Calu3 (cell line): ENCODE data around the gene LIN28A. TPM values are rescaled to one million over a fixed set of nuclear protein-coding genes. Genes with fewer than 3 reads are reported as not detected.

ENCODE experiments used
- BruUV-seq: library from RNA; stranded (reverse); fragments of 400-500 nt; replicated peaks from 2 replicates; lab custom pipeline; 2021; lab: Mats Ljungman, UMichigan
- CTCF ChIA-PET: fragments of 300-600 bp; sonication (Branson Sonifier 250); formaldehyde crosslinking; loops from one replicate; lab custom pipeline; 2022; ENCODE audit warnings: antibody characterized with exemption; lab: Charles Lee
- DNase-seq: peaks from one replicate; pipeline ENCODE4 v3.0.0; 2022
- H3K27ac Mint-ChIP-seq: one replicate; pipeline ENCODE4 v1.8.0; 2022; ENCODE audit warnings: mixed read lengths; ENCODE audit not compliant: unreplicated experiment
- H3K27me3 Mint-ChIP-seq: one replicate; pipeline ENCODE4 v1.8.0; 2022; ENCODE audit warnings: mixed read lengths; ENCODE audit not compliant: unreplicated experiment
- H3K36me3 Mint-ChIP-seq: one replicate; pipeline ENCODE4 v1.8.0; 2022; ENCODE audit warnings: mild to moderate bottlenecking, moderate library complexity, mixed read lengths; ENCODE audit not compliant: insufficient read depth, unreplicated experiment
- H3K4me1 Mint-ChIP-seq: one replicate; pipeline ENCODE4 v1.8.0; 2022; ENCODE audit warnings: mild to moderate bottlenecking, low read depth, mixed read lengths; ENCODE audit not compliant: unreplicated experiment
- H3K4me3 Mint-ChIP-seq: one replicate; pipeline ENCODE4 v1.8.0; 2022; ENCODE audit warnings: mild to moderate bottlenecking, low read depth, moderate library complexity, mixed read lengths; ENCODE audit not compliant: unreplicated experiment
- H3K9me3 Mint-ChIP-seq: one replicate; pipeline ENCODE4 v1.8.0; 2022; ENCODE audit warnings: low read depth, mixed read lengths; ENCODE audit not compliant: unreplicated experiment
- CTCF ChIP-seq: fragments of 200-600 bp; IDR thresholded peaks from one replicate; pipeline ENCODE4 v1.8.0; 2022; ENCODE audit warnings: antibody characterized with exemption; ENCODE audit not compliant: unreplicated experiment
- intact Hi-C: fragments of 100-400 bp; cut with micrococcal nuclease; formaldehyde crosslinking; loops from one replicate; pipeline ENCODE4 v1.10.0; 2022; ENCODE audit not compliant: unreplicated experiment
- total RNA-seq: library from RNA; stranded (reverse); gene quantifications from 2 replicates; pipeline ENCODE4 v1.2.3, GENCODE V29; 2022

The LIN28A gene
- total RNA-seq, 1 experiment from 2014 or later, result not detected

- H3K36me3 Mint-ChIP-seq, result peaks cover 22% of the 10 kb centered on the region
- peaks cover 1% of the 10 kb centered on the region for H3K4me1 Mint-ChIP-seq
- no peaks in the 10 kb centered on the region for H3K27me3 Mint-ChIP-seq
- TF ChIP-seq CTCF, result no peak
- CTCF ChIA-PET, result no interaction called here
- no peaks in the 10 kb centered on the region for H3K9me3 Mint-ChIP-seq
- DNase-seq, result no peak
- intact Hi-C loops, result no loop called here
- H3K4me3 Mint-ChIP-seq, result no peak overlapping the region
- no peak overlapping the region for H3K27ac Mint-ChIP-seq
- BruUV-seq, result no TSS peak
Observed at GRCh38 chr1:26477446-26478152, 67.0 kb downstream of the LIN28A start.

- peaks cover 7% of the 10 kb centered on the region for H3K4me1 Mint-ChIP-seq
- intact Hi-C loops, result no loop called here
- no peaks in the 10 kb centered on the region for H3K9me3 Mint-ChIP-seq
- H3K27ac Mint-ChIP-seq, result no peak overlapping the region
- no peak for DNase-seq
- H3K36me3 Mint-ChIP-seq, result peaks cover 16% of the 10 kb centered on the region
- BruUV-seq, result no TSS peak
- no peaks in the 10 kb centered on the region for H3K27me3 Mint-ChIP-seq
- CTCF ChIA-PET, result no interaction called here
- TF ChIP-seq CTCF, result no peak
- no peak overlapping the region for H3K4me3 Mint-ChIP-seq
Observed at GRCh38 chr1:26478159-26478558, 67.5 kb downstream of the LIN28A start.

DNA sequence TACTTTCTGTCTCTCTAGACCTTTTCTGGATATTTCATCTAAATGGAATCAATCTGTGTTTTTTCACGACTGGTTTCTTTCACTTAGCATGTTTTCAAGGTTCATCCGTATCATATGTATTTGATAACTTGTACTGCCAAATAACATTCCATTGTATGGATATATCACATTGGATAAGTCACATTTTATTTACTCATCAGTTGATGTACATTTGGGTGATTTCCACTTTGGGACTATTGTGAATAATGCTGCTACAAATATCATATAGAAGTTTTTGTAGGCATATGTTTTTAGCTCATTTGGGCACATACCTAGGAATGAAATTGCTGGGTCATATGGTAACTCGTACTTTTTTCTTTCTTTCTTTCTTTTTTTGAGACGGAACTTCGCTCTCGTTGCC, 68.4 kb downstream of the LIN28A start:
- no peaks in the 10 kb centered on the region for H3K27me3 Mint-ChIP-seq
- intact Hi-C loops, result no loop called here
- CTCF ChIA-PET, result no interaction called here
- H3K36me3 Mint-ChIP-seq, result peaks cover 9% of the 10 kb centered on the region
- DNase-seq, result no peak
- peaks cover 10% of the 10 kb centered on the region for H3K4me1 Mint-ChIP-seq
- peak overlapping the region; percentile 52 for H3K27ac Mint-ChIP-seq
- no TSS peak for BruUV-seq
- no peaks in the 10 kb centered on the region for H3K9me3 Mint-ChIP-seq
- no peak for TF ChIP-seq CTCF
- H3K4me3 Mint-ChIP-seq, result no peak overlapping the region

Other genes with a start within 250 kb of the LIN28A start
- gene C1orf232, start 241.9 kb upstream of the LIN28A start, total RNA-seq, result not detected in 2 replicates
- gene ZNF593, start 240.9 kb upstream of the LIN28A start, total RNA-seq, result 22.2 and 23.1 TPM in 2 replicates
- gene ZNF593OS, start 239.0 kb upstream of the LIN28A start, total RNA-seq, result not detected in 2 replicates
- 28.1 and 30.6 TPM in 2 replicates for gene CNKSR1, start 233.3 kb upstream of the LIN28A start, total RNA-seq
- gene CATSPER4, start 220.2 kb upstream of the LIN28A start, total RNA-seq, result not detected in 2 replicates
- 19.9 and 24.6 TPM in 2 replicates for gene CEP85, start 176.6 kb upstream of the LIN28A start, total RNA-seq
- gene SH3BGRL3, start 130.7 kb upstream of the LIN28A start, total RNA-seq, result 74.6 and 107 TPM in 2 replicates
- gene UBXN11, start 104.2 kb upstream of the LIN28A start, total RNA-seq, result 24.0 and 32.0 TPM in 2 replicates
- gene CD52, start 92.9 kb upstream of the LIN28A start, total RNA-seq, result not detected in 2 replicates
- 6.4 and 17.6 TPM in 2 replicates for gene CRYBG2, start 56.7 kb upstream of the LIN28A start, total RNA-seq
- gene ZNF683, start 38.1 kb upstream of the LIN28A start, total RNA-seq, result not detected in 2 replicates
- 32.8 and 42.8 TPM in 2 replicates for gene DHDDS, start 21.5 kb downstream of the LIN28A start, total RNA-seq
- gene HMGN2, start 61.6 kb downstream of the LIN28A start, total RNA-seq, result 269 and 290 TPM in 2 replicates
- gene RPS6KA1, start 118.9 kb downstream of the LIN28A start, total RNA-seq, result 25.8 and 28.1 TPM in 2 replicates